ENCODE data around the gene RAB4A.

- TF ChIP-seq CTCF (IDR thresholded peaks at IDR 0.05) = no peak
- TF ChIP-seq POLR2AphosphoS5 (IDR thresholded peaks at IDR 0.05) = no peak
These were observed 34.5 kb downstream of the RAB4A start for GRCh38 chr1:229305392-229305791.

Data from breast epithelium (tissue), 3 donors.